ENCODE measurements around the gene SOX6.

The SOX6 gene

DNA sequence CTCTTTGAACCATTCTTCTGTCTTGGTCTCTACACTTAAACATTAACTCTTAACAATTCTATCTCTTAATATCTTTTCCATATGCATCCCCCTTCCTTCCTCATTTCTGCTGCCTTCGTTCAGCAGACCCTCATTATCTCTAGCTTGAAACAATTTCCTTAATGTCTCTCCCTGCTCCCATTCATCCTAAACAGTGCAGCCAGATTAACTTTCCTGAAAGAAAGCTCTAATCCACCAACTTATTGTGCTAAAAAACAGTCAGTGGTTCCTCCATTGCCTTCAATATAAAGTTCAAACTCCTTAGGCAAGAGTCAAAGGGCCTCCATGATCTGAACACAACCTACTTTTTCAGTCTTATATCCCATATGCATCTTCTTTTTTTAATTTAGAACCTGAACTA lies 42.5 kb downstream of the SOX6 start:
- in situ Hi-C loops (cut with HindIII; ENCODE audit: low sequenced_read_pairs) = no loop called here

DNA sequence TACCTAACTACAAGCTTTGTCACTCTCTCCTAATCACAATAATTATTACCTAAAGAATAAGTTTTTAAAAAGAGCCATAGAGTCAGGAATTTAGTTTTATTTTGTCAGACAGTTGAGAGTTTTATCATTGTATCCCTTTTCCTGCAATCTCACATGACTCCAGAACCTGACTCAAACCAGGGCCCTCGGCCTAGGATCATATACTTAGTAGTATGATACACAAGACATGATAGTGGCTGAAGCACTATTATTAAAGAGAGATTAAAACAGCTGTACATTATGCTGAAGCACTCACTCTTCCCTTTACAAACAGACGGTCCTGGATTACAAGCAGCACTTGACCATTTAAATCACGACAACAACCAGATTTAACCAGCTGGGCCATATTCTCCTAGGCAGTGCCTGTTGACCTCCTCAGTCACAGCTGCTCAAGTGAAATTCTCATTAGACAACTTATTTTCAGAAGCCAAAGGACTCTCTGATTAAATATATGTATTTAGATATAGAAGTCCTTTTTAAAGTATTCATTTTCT lies 44.0 kb downstream of the SOX6 start:
- TF ChIP-seq CTCF (IDR thresholded peaks at IDR 0.05; ENCODE audit: low read depth, low read length, missing control alignments) = no peak
- in situ Hi-C loops (cut with HindIII; ENCODE audit: low sequenced_read_pairs) = no loop called here
- no peak overlapping the region for H3K4me3 ChIP-seq (ENCODE audit: low read depth, low read length)
- DNase-seq (ENCODE audit: low read depth) = no peak

More for the DNA sequence above, 42.5 kb downstream of the SOX6 start:
- no peak for DNase-seq (ENCODE audit: low read depth)
- H3K4me3 ChIP-seq (ENCODE audit: low read depth, low read length) = no peak overlapping the region
- TF ChIP-seq CTCF (IDR thresholded peaks at IDR 0.05; ENCODE audit: low read depth, low read length, missing control alignments) = no peak

GRCh38 chr11:16311831-16312230 lies 44.5 kb downstream of the SOX6 start:
- no peak for DNase-seq (ENCODE audit: low read depth)
- H3K4me3 ChIP-seq (ENCODE audit: low read depth, low read length) = no peak overlapping the region
- no peak for TF ChIP-seq CTCF (IDR thresholded peaks at IDR 0.05; ENCODE audit: low read depth, low read length, missing control alignments)
- in situ Hi-C loops (cut with HindIII; ENCODE audit: low sequenced_read_pairs) = no loop called here

DNA sequence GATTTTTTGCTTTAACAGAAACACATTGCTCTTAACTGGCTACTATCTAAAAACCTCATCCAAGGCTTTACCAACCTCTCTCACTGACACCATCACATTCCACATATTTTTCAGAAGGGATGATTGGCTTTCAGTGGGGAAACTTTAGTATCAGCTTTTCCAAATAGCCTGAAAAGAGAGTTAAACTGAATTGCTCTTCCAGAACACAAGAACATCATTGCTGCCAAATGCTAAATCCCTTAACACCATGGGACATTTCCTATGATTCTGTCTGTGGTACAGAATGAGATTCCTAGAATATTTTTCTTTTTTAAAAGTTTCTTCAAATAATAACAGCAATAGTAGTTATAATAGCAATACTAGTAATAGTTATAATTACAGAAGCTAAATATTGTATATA lies 45.4 kb downstream of the SOX6 start:
- TF ChIP-seq CTCF (IDR thresholded peaks at IDR 0.05; ENCODE audit: low read depth, low read length, missing control alignments) = no peak
- DNase-seq (ENCODE audit: low read depth) = no peak
- in situ Hi-C loops (cut with HindIII; ENCODE audit: low sequenced_read_pairs) = no loop called here
- no peak overlapping the region for H3K4me3 ChIP-seq (ENCODE audit: low read depth, low read length)

DNA sequence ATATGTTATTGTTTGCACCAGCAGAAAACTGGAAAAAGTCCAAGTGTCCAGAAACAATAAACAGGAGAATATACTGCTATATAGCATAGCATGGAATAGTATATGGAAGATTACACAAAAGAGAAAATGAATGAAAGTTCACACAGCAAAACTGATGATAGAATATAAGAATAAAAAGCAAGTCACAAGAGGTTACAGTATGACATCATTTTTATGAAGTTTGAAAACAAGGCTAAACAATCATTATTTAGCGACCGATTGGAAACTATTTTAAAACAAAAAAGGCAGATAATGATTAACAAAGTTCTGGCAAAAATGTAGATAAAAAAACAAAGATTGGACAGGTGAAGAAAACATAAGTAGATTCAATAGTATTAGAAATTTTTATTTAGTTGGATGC lies 47.1 kb downstream of the SOX6 start:
- no peak for TF ChIP-seq CTCF (IDR thresholded peaks at IDR 0.05; ENCODE audit: low read depth, low read length, missing control alignments)
- no peak overlapping the region for H3K4me3 ChIP-seq (ENCODE audit: low read depth, low read length)
- in situ Hi-C loops (cut with HindIII; ENCODE audit: low sequenced_read_pairs) = no loop called here
- no peak for DNase-seq (ENCODE audit: low read depth)

DNA sequence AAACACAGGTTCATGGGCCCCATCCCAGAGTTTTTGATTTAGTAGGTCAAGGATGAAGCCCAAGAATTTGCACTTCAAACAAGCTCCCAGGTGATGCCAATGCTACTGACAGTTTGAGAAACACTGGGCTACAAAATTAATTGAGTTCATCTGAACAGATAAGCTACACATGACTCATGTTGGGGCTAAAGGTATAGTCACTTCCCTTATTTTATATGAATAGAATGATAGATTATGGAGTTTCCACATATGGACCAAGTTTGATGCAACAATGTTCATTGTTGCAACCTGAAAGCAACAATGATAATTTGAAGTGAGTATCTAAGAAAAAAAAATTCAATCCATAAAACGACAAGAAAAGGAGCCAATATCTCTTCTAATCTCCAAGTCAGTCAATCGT lies 54.9 kb downstream of the SOX6 start:
- H3K4me3 ChIP-seq (ENCODE audit: low read depth, low read length) = no peak overlapping the region
- no peak for TF ChIP-seq CTCF (IDR thresholded peaks at IDR 0.05; ENCODE audit: low read depth, low read length, missing control alignments)
- in situ Hi-C loops (cut with HindIII; ENCODE audit: low sequenced_read_pairs) = no loop called here
- DNase-seq (ENCODE audit: low read depth) = no peak
